Suppressor macrophage treated with lipopolysaccharide for 4 hours (primary cell): ENCODE results near the gene OVOL3.
A peak's percentile ranks its signal among the peaks of the same experiment; 100 is the strongest.

Experiments
- DNase-seq: peaks from one replicate; pipeline ENCODE4 v3.0.0-alpha.2; 2020

The OVOL3 gene

GRCh38 chr19:36136964-36137686 lies 26.2 kb downstream of the OVOL3 start:
- DNase-seq: peak; percentile 9

- no peak for DNase-seq
These were observed 28.2 kb downstream of the OVOL3 start for GRCh38 chr19:36139120-36139472.

- peak; percentile 99 for DNase-seq
These were observed 28.7 kb downstream of the OVOL3 start, which contains the start of gene CAPNS1 for GRCh38 chr19:36139473-36140303. CAPNS1 (plus strand) TSS chr19:36140066; CDS start chr19:36141012, 946 bp downstream.

GRCh38 chr19:36140304-36141038 lies 29.5 kb downstream of the OVOL3 start:
- peak; percentile 49 for DNase-seq

- peak; percentile 90 for DNase-seq
These were observed 30.3 kb downstream of the OVOL3 start for GRCh38 chr19:36141039-36141927.

GRCh38 chr19:36142046-36142445 lies 31.1 kb downstream of the OVOL3 start:
- DNase-seq: no peak

GRCh38 chr19:36142496-36142895 lies 31.6 kb downstream of the OVOL3 start:
- no peak for DNase-seq

- DNase-seq: no peak
These were observed 33.7 kb downstream of the OVOL3 start for GRCh38 chr19:36144624-36145023.

- DNase-seq: no peak
These were observed 38.9 kb downstream of the OVOL3 start for GRCh38 chr19:36149673-36150406.

GRCh38 chr19:36150586-36150985 lies 39.6 kb downstream of the OVOL3 start:
- DNase-seq: no peak

- no peak for DNase-seq
These were observed 40.4 kb downstream of the OVOL3 start for GRCh38 chr19:36151144-36152018.

GRCh38 chr19:36152019-36152351 lies 41.0 kb downstream of the OVOL3 start:
- no peak for DNase-seq

GRCh38 chr19:36152352-36153091 lies 41.6 kb downstream of the OVOL3 start, which contains the start of gene COX7A1:
COX7A1 (minus strand) TSS chr19:36152447; CDS start chr19:36152407, 40 bp downstream.
- DNase-seq: no peak

- no peak for DNase-seq
These were observed 42.2 kb downstream of the OVOL3 start for GRCh38 chr19:36153126-36153525.

GRCh38 chr19:36160821-36161596 lies 50.1 kb downstream of the OVOL3 start:
- no peak for DNase-seq
